HFF-Myc (cell line): ENCODE measurements around the gene CD300LF.

Source experiments
- DNase-seq: peaks from one replicate; pipeline ENCODE4 v3.0.0-alpha.2; 2011; ENCODE audit warnings: low read depth; ENCODE audit errors: extremely low read depth
- H3K4me3 ChIP-seq: replicated peaks from 2 replicates; pipeline ENCODE4 v1.5.1; 2011; ENCODE audit warnings: low read depth, mild to moderate bottlenecking, control low read depth, low read length
- TF ChIP-seq, protein P1 (sequence below): IDR thresholded peaks from 2 replicates; pipeline ENCODE4 v1.5.1; 2012; ENCODE audit warnings: mild to moderate bottlenecking, low read depth, low read length, control low read depth; ENCODE audit errors: missing control alignments

The CD300LF gene

DNA sequence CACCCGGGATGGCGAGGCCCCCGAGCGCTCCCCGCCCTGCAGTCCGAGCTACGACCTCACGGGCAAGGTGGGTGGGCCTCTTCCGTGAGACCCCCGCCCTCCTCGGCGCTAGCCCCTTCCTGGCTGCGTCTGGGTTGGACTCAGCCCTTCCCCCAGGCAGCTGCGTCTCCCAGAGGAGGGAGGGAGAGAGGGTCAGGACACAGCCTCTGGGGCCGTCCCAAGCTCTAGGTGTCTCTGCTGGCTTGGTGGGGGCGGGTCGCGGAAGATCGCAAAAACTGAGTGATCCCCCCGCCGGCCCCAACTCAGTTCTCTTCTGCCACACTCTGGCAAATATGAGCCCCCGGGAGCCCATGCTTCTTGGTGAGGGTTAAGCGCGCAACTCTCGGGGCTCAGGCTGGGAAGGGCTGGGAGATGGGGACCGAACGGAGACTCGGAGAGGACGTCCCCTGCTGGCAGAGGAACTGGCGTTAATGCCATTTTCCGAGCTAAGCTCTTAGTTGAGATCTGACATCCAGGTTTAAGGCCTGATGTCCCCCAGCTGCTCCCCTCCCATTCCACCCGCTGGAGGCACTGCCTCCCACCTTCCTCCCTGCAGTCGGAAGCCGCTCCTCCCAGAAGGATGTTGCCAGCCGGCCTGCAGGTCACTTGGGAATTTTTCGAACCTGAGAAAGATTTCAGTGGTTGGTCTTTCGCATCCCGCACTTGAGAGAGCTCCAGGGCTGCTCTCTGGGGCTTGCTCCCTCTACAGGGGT, 24.8 kb upstream of the CD300LF start:
- H3K4me3 ChIP-seq: no peak overlapping the region
- TF ChIP-seq, protein P1, sequence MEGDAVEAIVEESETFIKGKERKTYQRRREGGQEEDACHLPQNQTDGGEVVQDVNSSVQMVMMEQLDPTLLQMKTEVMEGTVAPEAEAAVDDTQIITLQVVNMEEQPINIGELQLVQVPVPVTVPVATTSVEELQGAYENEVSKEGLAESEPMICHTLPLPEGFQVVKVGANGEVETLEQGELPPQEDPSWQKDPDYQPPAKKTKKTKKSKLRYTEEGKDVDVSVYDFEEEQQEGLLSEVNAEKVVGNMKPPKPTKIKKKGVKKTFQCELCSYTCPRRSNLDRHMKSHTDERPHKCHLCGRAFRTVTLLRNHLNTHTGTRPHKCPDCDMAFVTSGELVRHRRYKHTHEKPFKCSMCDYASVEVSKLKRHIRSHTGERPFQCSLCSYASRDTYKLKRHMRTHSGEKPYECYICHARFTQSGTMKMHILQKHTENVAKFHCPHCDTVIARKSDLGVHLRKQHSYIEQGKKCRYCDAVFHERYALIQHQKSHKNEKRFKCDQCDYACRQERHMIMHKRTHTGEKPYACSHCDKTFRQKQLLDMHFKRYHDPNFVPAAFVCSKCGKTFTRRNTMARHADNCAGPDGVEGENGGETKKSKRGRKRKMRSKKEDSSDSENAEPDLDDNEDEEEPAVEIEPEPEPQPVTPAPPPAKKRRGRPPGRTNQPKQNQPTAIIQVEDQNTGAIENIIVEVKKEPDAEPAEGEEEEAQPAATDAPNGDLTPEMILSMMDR: peak; percentile 33
- no peak for DNase-seq

DNA sequence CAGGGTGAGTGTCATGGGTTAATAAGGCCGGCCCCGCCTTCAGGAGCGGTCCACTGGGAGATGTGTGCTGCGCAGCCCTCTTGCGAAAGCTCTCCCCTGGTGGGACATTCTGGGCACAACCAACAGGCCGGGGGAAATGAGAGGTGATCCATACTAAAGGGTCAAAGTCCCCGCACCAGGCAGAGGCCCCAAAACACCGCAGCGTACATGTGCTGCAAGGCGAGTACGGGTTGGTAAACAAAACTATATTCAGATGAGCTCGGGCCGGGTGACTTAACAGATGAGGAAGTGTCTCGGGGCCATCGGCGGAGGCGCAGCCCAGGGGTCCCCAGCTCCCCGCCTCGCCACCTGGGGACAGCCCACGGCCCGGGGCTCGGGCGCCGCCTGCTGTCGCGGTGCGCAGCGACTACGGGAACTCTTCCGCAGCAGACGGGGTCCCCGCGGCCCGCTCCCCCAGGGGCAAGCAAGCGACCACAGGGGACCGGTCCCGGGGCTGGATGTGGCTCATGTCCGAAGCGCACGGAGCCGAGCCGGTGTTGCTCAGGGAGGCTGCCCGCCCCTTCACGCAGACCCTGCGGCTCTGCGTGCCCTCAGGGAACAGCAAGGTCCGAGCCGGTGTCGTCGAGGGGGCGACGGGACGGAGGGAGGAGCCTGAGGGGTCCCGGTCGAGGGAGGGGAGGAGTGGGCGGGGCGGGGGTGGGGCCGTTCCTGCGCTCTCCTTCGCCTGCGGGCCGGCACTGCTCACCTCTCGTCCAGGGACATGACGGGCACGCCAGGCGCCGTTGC, 24.0 kb upstream of the CD300LF start, which contains the start of gene RAB37:
RAB37 (plus strand) TSS at position 744 of the 786 bp plus-strand sequence; CDS start at position 761, 17 bp downstream.
- DNase-seq: no peak
- TF ChIP-seq, protein P1: peak; percentile 29
- no peak within 1 kb of the TSS for H3K4me3 ChIP-seq

DNA sequence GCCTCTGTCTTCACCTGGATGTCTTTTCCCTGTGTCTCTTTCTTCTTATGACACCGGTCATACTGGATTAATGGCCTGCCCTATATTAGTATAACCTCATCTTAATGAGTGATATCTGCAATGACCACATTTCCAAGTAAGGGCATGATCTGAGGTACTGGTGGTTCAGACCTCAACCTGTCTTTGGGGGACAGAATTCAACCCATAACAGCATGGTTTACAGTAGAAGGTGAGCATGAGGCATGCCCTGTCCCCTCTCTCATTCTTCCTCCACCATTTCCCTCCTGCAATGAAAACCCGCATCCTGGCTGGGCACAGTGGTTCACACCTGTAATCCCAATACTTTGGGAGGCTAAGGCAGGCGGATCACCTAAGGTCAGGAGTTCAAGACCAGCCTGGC, 21.5 kb upstream of the CD300LF start:
- DNase-seq: no peak
- no peak overlapping the region for H3K4me3 ChIP-seq
- TF ChIP-seq, protein P1: no peak

DNA sequence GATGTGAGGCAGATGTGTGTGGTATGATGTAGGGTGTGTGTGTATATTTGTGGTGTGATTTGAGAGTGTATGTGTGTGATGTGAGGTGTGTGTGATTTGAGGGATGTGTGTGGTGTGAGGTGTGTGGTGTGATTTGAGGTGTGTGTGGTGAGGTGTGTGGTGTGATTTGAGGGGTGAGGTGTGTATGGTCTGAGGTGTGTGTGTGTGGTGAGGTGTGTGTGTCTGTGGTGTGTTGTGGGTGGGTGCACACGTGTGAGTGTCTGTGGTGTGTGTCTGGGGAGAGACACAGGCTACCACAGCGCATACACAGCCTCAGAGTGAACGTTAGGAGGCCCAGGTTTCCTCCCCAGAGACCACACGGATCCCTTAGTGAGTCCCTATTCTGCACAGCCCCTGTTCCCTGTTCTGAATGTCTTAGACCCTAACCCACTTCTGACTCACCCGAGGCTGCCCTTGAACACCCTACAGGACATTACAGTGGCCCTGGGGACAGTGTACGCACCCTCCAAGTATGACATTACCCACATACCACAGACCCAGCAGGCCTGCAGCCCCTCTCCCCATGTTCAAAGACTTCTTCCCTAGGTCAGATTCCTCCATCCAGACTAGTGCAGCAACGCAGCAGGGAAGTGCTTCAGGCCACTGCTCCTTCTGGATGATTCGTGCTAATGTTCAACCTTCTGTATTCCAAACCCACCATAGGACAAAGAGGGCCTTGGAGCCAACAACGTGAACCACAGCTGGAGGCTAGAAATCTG, 20.8 kb upstream of the CD300LF start:
- TF ChIP-seq, protein P1: no peak
- no peak for DNase-seq
- no peak overlapping the region for H3K4me3 ChIP-seq

DNA sequence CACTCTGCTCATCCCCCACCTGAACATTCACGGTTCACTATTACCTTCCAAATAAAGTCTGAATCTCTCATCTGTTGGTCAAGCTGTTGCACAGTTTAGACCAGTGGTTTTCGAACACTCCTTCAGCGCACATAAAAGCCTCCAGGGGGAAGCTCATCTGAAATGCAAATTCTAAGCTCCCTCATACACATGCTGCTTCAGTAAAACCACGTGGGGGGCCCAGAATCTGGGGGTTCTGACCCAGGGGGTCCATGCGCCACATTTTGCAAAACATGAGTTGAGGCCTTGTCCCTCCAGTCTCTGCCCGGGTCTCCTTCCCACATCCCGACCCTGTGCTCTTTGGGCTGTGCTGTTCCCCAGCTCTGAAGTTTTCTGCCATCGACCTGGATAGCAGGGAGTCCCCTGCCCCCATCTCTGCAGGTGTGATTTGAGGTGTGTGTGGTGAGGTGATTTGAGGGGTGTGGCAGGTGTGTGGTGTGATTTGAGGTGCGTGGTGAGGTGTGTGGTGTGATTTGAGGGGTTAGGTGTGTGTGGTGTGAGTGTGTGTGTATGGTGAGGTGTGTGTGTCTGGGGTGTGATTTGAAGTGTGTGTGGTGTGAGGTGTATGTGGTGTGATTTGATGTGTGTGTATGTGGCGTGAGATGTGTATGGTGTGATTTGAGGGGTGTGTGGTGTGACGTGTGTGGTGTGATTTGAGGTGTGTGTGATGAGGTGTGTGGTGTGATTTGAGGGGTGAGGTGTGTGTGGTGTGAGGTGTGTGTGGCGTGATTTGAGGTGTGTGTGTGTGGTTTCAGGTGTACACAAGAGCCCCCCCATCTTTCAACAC, 19.5 kb upstream of the CD300LF start:
- no peak for DNase-seq
- no peak overlapping the region for H3K4me3 ChIP-seq
- TF ChIP-seq, protein P1: no peak

DNA sequence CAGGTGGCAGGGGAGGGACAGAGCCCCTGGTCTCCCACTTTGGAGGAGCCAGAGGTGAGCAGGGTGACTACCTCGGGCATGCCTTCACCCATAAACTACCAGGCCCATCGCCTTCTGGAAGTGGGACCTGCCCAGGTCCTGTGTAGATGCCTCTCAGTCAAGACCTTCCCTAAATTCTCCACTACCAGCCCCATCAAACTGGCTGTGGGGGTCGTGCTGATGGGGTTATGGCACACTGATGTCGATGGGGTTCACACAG, 18.6 kb upstream of the CD300LF start:
- TF ChIP-seq, protein P1: no peak
- H3K4me3 ChIP-seq: no peak overlapping the region
- DNase-seq: no peak
